Fibroblast of skin of abdomen (primary cell): ENCODE data around the gene SH3GLB2.
A peak's percentile ranks its signal among the peaks of the same experiment; 100 is the strongest.
"Not testable (repeated sequence)": the region's sequence is repeated elsewhere in the genome, so short reads cannot be mapped to it uniquely, and the experiment has no call there.

Experiments used
- DNase-seq: peaks from one replicate; pipeline ENCODE4 v3.0.0-alpha.2; 2013

Gene SH3GLB2

DNA sequence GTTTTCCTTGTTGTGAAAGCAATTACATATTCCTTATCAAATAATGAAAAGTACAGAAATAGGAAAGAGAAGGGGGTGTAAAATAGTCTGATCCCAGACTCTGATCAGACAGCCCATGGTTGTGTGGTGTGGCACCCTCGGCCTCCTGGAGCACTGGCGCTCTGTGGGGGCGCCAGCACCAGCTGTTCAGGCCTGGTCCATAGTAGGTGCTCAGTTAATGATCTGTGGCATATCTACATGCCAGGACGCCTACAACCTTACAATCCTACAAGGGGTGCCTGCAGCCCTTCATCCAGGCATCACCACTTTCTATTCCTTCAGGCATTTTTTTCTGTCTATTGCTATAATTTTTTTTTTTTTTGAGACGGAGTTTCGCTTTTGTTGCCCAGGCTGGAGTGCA lies 24.9 kb upstream of the SH3GLB2 start:
- DNase-seq: no peak

DNA sequence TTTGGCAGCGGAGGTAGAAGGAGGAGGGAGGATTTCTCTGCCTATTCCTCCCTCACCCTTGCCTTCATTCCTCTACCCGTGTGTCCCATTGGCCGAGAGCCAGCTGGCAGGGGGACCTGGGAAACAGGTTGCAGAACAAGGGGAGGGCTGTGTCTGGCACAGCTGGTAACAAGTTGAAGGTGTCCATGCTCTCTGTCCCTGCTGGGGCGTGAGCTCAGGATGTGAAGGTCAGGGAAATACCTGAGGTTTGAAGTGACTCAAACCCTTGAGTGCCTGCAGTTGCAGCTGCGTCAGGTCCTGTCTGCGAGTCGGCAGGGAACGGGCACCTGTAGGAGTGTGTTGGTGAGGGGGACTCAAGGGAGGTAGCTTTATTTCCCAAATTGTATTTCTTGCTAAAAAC lies 24.5 kb upstream of the SH3GLB2 start:
- DNase-seq: no peak

DNA sequence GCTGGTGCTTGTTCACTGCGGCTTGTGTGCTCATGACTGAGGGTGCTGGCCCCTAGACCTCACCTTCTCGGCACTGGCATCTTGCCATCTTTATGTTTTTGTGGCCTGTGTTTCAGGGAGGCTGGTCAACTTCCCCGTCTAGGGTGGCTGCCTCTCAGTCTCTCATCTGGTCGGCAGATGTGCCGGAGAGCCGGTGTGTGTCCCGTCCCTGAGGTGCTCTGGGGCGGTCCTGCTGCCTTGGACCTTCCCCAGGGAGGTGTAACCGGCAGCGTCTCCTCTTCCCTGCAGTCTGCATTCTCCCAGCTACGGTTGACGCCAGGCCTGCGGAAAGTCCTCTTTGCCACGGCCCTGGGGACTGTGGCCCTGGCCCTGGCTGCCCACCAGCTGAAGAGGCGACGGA lies 13.9 kb upstream of the SH3GLB2 start:
- no peak for DNase-seq

DNA sequence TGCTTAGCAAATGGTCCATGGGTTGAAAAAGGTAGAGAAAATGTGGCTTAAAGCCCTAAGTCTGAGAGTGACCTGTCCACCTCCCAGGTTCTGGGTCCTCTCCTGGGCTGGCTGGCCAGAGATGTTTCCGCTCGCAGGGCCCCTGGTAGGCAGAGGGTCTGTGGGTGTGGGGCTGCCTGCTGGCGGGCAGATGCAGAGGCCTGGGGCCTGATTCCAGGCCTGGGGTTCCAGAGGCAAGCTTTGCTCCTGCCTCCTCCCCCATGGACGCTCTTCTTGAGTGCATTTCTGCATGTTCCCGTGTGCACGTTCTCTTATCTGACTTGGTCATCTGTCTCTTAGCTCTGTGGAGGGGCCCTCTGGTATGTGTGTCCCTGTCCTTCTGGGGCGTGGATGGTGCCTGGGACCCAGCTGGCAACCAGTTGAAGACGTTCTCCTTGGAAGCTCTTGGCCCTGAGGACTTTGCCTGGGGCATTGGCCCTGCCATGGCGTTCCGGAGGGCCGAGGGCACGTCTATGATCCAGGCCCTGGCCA lies 12.0 kb upstream of the SH3GLB2 start:
- no peak for DNase-seq

DNA sequence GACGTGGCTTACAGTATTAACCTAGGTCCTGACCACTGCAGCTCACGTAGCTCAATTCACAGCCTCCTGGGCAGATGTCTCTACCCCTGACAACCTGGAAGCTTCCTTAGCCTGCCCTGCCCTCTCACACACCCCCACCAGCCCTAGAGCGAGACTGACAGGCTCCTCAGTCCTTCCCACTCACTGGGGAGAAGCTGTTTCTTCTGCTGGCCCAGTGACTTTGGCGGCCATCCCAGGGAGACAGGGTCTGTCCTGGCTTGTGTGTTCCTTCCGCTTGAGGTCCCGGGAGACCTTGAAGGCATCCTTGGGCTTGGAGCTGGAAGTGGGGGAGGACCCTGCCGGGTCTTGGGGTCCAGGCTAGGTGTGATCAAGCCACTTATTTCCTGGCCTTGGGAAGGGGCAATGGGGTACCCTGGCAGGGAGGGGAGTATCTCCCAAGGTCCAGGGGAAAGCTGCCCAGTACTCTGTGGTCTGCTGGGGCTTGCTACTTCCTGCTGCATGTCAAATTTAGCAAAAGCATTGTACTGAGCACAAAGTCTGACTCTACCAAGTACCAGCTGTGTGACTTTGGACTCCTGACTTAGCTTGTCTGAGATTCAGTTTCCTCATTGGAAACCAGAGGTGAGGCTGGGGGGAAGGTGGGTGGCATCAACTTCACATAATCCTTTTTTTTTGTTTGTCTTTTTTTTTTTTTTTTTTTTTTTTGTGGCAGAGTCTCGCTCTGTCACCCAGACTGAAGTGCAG lies 10.2 kb upstream of the SH3GLB2 start:
- DNase-seq: no peak

DNA sequence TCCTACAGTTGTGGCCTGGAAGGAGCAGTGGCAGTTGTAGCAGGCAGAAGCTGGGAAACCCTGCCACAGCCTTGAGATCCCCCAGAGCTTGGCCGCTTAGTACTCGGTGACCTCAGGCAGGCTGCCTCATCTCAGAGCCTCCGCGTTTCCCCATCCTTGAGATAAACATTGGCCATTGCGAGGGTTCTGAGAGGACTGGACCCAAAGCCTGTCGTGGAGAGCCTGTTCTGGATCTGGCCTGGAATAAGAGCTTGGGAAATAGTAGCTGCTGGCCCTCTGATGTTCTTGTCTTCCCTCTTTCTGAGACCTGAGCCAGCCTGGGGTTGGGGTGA lies 9.6 kb upstream of the SH3GLB2 start:
- DNase-seq: no peak

DNA sequence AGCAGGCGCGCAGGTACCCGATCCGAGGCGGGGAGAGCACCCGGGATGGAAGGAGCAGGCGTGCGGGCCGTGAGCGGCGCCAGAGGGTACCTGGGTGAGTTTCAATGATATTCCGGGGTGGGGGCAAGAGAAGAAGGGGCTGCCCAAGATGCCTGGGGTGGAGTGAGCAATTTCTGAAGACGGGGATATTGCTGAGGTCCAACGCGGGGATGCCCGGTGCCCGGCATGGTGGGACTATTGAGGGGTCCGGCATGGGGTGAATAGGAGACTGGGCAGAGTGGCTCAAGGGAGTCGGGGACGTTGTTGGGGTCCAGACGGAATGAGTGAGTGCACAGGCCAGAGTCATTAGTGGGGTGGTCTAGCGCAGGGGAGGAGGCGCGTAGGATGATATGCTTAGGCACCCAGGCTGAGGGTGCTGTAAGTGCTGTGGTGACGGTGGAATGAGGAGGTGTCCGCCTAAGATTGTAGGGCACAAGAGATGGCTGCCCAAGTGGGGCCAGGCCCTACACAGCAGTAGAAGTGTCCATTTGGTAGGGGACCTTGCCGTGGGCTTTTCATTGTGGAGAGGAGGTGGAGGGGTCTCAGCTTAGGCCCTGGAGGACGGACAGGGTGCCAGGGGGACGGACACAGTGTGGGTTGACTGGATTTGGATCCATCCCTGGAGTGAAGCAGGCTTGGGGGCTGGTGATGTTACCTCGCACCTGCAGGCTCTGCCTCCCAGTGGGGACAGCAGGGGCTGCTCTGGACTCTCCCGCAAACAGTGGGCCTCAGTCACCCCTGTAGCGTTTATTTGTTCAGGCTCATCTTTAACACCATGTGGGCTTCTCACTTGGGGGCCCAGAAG lies 9.0 kb upstream of the SH3GLB2 start:
- no peak for DNase-seq

DNA sequence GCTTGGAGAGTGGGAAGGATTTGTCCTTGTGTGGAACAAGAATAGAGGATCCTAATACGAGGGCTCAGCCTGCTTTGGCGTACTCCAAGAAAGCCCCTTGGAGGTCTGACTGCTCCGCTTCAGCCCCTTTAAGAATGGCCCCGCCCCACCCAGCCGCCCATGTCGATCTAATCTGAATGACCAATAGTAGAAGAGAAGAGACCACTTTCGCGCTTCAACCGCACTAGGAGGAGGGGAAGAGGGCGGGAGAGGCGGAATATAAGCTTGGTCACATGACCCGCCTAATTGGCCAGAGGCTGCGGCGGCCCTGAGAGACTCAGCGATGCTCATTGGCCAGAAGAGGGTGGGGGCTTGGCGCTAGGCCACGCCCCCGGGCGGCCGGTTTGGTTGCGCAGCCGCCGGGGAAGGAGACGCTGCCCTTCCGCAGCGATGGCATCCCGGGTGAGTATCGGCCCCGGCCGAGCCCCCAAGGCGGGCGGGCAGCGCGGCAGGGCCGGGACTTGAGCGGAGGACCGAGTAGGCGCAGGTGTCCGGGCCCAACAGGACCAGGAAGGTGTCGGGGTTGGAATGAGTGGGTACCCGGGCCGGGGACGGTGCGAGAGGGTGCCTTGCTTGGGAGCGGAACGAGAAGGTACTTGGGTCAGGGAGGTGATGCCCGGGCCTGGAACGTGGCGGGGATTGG lies 8.3 kb upstream of the SH3GLB2 start, which contains the start of gene MIGA2:
Gene MIGA2 (plus strand): TSS at position 386 of the 682 bp plus-strand sequence. CDS start 3,969 bp downstream, outside the sequence.
- peak; percentile 99 for DNase-seq

DNA sequence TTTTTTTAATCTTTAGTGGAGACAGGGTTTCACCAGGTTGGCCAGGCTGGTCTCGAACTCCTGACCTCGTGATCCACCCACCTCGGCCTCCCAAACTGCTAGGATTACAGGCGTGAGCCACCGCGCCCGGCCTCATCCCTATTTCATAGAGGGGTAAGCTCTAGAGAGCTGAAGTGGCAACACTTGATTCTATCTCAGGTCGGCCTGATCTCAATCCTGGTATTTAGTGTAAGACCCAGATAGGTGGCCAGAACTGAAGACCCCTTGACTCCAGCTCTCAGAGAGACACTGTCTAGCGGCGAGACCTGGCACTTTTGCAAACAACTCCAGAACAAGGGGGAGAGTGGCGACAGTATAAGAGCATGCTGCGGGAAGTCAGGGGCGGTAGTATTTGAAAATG lies 7.7 kb upstream of the SH3GLB2 start:
- DNase-seq: not testable (repeated sequence)

DNA sequence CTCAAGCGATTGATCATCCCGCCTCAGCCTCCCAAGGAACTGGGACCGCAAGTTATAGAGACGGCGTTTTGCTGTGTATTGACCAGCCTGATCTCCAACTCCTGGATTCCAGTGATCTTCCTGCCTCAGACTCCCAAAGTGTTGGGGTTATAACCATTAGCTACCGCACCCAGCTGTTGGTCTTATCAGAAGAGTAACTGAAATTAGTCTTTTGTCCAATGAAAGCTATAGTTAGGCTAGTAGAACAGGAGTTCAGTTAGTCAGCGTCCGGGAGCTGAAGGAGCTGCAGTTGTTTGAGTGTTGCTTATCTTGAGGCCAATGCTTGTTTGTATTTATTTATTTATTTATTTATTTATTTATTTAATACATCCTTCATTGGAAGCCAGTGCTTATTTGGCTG lies 5.1 kb upstream of the SH3GLB2 start:
- DNase-seq: no peak

DNA sequence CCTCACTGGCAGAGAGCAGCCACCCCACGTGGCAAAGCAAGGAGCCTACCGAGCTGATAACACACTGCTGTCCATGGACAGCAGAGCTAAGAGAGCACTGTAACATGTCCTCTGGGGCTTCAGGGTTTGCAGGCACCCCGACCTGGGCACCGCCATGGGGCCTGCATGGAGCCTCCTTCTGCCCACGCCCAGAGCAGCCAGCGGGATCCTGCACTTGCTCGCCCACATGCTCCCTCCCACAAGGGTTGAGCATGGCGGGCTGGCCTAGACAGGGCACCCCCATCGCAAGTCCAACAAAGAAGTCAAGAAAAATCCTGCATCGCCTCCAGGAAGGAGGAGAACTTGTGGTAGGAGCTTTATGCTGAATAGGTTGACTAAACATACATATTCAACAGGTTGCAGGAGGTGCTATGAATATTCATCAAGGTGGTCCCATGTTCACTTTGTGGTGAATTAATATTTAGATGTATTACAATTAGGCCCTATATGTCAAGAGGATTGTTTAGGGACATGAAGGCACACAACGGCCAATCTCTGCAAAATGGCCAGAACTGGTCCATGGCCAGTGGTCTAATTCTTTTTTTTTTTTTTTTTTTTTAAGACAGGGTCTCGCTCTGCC lies 4.5 kb upstream of the SH3GLB2 start:
- DNase-seq: no peak

DNA sequence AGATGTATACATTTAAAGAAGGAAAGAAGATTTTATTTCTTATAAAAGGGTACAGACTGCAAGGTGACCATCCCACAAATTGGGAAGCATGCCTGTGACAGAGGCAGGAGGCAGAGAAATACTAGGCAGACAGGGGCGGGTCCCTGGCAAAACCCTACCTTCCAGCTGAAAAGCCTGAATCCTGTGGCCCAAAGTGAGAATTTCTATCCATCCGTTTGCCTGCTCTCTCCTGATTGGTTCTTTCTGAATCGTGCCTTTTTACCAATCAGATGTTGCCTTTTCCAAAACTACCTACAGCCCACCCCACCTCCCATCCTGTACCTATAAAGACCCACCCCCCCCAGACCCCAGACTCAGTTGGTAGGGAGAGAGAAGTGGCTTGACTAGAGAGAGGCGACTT lies 3.4 kb upstream of the SH3GLB2 start:
- no peak for DNase-seq

DNA sequence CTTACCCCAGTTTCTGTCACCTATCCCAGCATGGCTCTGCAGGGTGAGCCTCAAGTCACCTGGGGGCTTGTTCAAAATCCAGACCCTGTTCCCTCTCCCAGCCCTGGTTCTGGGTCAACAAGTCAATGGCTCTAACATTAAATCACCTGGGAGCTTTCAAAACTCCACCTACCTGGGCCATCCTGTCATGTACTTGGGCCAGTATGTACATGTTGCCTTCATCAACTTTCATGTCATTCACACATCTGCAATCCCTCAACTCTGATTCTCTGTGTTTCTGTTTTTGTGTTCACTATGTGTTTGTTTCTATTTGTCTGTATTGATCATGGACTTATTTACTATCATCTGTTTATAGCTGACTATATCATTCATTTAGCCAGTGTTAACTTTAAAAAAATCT lies 2.1 kb upstream of the SH3GLB2 start:
- DNase-seq: no peak

DNA sequence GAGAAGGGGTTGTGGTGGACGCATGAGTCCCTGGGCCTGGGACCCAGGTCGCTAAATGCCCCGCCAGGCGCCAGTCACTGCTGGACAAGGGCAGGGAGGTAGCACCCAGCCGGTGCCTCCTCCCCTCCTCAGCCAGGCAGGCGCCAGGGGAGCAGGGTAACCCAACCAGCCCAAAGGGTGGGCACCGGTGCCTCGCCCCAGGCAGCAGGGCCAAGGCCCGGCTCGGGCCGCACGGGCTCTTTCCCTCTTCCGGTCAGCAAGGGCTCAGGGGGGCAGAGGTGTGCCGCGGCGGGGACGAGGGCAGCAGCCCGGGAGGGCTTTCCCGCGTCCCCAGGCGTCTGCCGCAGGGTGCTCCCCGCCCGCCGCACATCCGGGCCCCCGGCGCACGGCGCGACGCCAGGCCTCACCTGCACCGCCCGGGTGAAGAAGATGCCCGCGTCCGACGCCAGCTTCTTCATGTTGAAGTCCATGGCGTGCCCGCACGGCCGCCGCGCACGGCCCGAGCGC lies 393 bp downstream of the SH3GLB2 start:
- DNase-seq: no peak

DNA sequence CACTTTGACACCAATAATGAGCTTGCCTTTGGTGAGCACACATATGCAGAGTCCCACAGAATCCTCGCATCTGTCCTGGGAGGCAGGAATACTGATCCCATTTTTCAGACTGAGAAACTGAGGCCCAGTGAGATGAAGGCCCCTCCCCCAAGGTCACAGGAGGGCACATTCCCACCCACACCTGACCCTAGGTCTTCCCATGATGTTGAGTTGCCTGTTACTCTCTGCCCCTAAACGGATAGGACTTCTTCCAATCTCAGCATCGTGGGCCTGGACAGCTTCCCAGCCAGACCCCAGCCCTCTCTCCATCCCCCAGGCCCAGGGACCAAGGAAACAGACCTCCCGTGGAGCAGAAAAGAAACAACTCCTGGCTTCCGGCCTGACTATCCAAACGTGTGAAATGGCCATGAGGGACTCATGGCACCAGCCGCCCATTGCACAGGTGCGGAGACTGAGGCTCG lies 877 bp downstream of the SH3GLB2 start:
- no peak for DNase-seq

DNA sequence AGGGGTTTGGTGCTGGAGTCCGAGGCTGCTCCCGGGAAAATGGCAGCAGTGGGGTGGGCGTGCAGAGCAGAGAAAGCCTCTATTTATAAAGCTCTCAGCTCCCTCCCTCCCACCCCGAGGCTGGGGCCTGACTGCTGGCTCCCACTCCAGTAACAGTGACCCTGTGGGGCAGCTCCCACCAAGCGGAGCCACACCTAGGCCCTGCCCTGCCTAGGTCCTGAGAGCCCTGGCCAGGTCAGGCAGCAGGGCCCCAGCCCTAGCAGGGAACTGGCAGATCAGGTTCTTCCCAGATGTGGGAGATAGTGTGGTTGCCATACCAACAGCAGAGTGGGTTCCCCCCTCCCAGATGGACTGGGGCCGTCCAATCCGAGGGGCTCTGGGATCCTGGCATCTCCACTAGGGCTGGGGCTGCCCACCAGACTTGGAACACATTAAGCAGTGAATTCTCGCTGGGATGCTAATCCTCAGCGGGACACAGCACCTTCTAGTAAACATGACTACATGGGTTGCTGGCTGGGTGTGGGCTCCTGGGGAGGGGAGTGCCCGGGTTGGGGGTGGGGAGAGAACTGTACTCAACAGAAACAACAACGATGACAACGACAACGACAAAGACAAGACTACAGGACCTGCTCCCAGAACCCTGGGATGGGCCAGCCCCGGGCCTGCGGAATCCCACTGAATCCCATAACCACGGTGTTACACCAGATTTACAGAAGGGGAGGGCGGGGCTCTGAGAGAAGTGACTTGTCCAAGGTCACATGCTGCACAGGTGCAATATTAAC lies 1.5 kb downstream of the SH3GLB2 start:
- no peak for DNase-seq

DNA sequence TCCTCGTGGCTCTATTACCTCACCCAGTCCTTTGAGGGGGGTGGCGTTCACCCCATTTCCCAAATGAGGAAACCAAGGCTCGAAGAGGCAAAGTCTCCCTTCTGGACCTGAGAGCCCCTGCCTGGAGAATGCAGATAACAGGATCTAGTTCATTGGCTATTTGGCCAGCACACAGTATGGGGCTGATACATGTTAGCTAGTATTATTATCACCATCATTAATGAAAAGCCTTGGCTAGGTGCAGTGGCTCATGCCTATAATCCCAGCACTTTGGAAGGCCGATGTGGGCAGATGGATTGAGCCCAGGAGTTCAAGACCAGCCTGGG lies 4.3 kb downstream of the SH3GLB2 start:
- DNase-seq: no peak

DNA sequence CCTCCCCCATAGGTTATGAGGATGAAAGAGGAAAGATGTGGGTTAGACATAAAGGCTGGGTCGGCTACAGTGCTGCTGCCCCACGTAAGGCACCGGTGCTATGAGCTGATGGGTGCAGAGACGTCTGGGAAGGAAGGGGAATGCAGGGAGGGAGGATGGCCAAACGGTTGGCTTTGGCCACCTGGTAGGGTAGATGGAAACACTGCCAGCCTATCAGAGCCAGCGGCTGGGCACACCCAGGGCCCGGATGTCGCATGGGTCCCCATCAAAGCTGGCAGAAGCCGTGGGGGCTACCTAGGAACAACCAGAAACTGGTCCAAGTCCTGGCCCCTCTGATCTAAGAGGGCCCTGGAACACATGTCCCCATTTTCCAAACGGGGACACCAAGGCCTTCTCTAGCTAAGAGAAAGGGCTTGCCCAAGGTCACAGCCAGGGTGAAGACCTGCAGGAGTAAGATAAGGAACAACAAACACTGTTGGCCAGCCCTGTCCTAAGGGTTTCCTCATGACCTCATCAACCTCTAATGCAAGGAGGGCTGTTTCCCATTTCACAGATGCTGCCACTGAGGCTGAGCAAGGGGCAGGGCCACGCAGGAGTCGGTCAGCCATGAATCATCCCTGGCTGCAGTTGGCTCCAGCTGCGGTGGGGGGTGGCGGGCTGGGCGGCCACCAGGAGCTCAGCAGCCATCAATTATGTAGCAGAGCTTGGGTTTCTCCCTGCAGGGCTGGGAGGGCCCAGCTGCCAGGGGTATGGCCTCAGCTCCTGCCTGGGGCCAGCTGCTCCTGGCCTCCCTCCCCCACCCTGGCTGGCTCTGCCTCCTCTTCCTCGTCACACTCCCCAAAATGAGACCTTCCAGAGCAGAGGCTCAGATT lies 4.9 kb downstream of the SH3GLB2 start:
- DNase-seq: peak; percentile 74

DNA sequence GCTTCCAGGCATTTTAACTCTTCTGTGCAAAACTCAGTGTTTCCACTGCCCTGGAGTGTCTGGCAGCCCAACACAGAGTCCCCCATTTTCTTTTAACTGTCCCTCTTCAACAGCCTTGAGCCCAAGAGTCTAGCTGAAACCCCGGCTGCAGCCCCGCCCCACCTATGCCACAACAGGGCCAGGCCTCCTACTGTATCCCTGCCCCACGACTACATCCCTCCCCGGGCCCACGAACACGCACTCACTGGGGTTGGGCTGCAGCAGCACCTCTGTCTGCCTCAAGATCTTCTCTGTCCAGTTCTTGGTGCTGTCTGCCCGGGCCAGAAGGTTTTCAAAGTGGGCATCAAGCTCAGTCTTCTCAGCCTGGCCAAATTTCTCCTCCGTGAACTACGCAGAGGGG lies 6.1 kb downstream of the SH3GLB2 start:
- DNase-seq: no peak

DNA sequence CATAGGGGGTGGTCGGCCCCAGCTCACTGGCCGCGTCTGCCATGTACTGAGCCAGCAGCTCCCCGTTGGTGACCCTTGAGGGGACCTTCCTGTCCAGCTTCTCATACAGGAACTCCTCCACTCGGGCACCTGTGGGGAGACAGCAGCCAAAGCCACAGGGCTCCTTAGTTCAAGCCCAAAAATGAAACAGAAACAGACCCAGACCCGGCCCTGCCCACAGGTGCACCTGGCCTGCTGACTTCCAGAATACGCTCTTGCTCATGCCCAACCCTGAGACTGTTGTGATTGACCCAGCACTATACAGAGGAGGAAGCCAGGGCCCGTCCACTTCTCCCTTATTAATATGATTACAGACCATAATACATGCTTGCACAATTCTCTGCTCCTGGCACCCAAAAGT lies 7.0 kb downstream of the SH3GLB2 start:
- no peak for DNase-seq

DNA sequence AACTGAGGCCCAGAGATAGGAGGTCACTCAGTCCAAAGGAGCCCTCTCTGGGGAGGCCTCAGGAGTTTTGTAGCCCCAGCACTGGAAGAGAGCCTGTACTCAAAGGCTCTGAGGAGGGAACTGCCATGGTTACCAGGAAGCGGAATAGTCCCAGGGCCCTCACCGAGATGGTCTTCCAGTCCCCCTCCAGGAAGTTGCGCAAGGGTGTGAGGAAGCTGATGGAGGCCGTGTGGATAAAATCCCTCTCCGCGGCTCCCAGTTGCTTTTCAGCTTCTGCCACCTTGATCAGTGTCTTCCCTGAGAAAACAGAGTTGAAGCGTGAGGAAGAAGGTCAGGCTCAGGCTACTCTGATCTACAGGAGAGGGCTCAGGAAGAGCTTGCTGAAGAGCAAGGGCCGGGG lies 13.5 kb downstream of the SH3GLB2 start:
- DNase-seq: no peak
